SK-N-SH treated with all-trans-retinoic acid at 6 μM for 48 hours (cell line): ENCODE results near the gene DPCD.

Experiments used
- ATAC-seq: fragments of 200-7000 bp; cut with Tn5 transposase; 3 replicates; pipeline ENCODE4 v1.9.1; 2020; ENCODE audit warnings: mild to moderate bottlenecking, moderate library complexity
- BACH2 ChIP-seq: fragments of 250-450 bp; sonication (Bioruptor Pico); IDR thresholded peaks from 2 replicates; pipeline ENCODE4 v1.9.0; 2021; ENCODE audit warnings: mild to moderate bottlenecking, borderline replicate concordance
- CSDC2 ChIP-seq: fragments of 250-450 bp; sonication (Bioruptor Pico); IDR thresholded peaks from 2 replicates; pipeline ENCODE4 v1.5.0; 2020; ENCODE audit warnings: mild to moderate bottlenecking, moderate library complexity
- ESRRG ChIP-seq: fragments of 250-450 bp; sonication (Bioruptor Pico); IDR thresholded peaks from 2 replicates; pipeline ENCODE4 v1.6.1; 2021; ENCODE audit warnings: mild to moderate bottlenecking
- GLIS3 ChIP-seq: fragments of 250-450 bp; sonication (Bioruptor Pico); IDR thresholded peaks from 2 replicates; pipeline ENCODE4 v1.5.0; 2020; ENCODE audit warnings: mild to moderate bottlenecking, moderate library complexity
- ISL1 ChIP-seq: fragments of 250-450 bp; sonication (Bioruptor Pico); IDR thresholded peaks from 2 replicates; pipeline ENCODE4 v2.1.2; 2022; ENCODE audit warnings: mild to moderate bottlenecking, moderate library complexity
- OSR1 ChIP-seq: fragments of 250-450 bp; sonication (Bioruptor Pico); IDR thresholded peaks from 2 replicates; pipeline ENCODE4 v1.8.0; 2022; ENCODE audit warnings: moderate library complexity, mild to moderate bottlenecking, inconsistent platforms
- PPARA ChIP-seq: fragments of 250-450 bp; sonication (Bioruptor Pico); IDR thresholded peaks from 2 replicates; pipeline ENCODE4 v1.5.0; 2020; ENCODE audit warnings: mild to moderate bottlenecking, borderline replicate concordance
- RARB ChIP-seq: fragments of 250-450 bp; sonication (Bioruptor Pico); IDR thresholded peaks from 2 replicates; pipeline ENCODE4 v1.8.0; 2021; ENCODE audit warnings: mild to moderate bottlenecking, moderate library complexity
- SNAI2 ChIP-seq: fragments of 250-450 bp; sonication (Bioruptor Pico); IDR thresholded peaks from 2 replicates; pipeline ENCODE4 v1.5.0; 2020; ENCODE audit warnings: mild to moderate bottlenecking, moderate library complexity
- TCF4 ChIP-seq: fragments of 250-450 bp; sonication (Bioruptor Pico); IDR thresholded peaks from 2 replicates; pipeline ENCODE4 v1.8.0; 2021; ENCODE audit warnings: mild to moderate bottlenecking, moderate library complexity, borderline replicate concordance
- TOX ChIP-seq: fragments of 250-450 bp; sonication (Bioruptor Pico); IDR thresholded peaks from 2 replicates; pipeline ENCODE4 v1.8.0; 2021; ENCODE audit warnings: mild to moderate bottlenecking, moderate library complexity, borderline replicate concordance
- ZC3H10 ChIP-seq: fragments of 250-450 bp; sonication (Bioruptor Pico); IDR thresholded peaks from 2 replicates; pipeline ENCODE4 v1.5.1; 2021; ENCODE audit warnings: mild to moderate bottlenecking, moderate library complexity
- ZFP3 ChIP-seq: fragments of 250-450 bp; sonication (Bioruptor Pico); IDR thresholded peaks from 2 replicates; pipeline ENCODE4 v1.5.0; 2020; ENCODE audit warnings: mild to moderate bottlenecking, moderate library complexity
- ZFP30 ChIP-seq: fragments of 450-650 bp; formaldehyde crosslinking; IDR thresholded peaks from 2 replicates; pipeline ENCODE4 v1.5.0; 2022; ENCODE audit warnings: mild to moderate bottlenecking, moderate library complexity
- ZNF565 ChIP-seq: fragments of 450-650 bp; formaldehyde crosslinking; conservative IDR thresholded peaks from 2 replicates; pipeline ENCODE4 v1.5.0; 2020; ENCODE audit warnings: low read depth, mild to moderate bottlenecking, moderate library complexity
- ZNF70 ChIP-seq: fragments of 450-650 bp; formaldehyde crosslinking; IDR thresholded peaks from 2 replicates; pipeline ENCODE4 v1.5.0; 2020; ENCODE audit warnings: mild to moderate bottlenecking, moderate library complexity
- ZNF8 ChIP-seq: fragments of 450-650 bp; formaldehyde crosslinking; IDR thresholded peaks from 2 replicates; pipeline ENCODE4 v1.5.0; 2020; ENCODE audit warnings: mild to moderate bottlenecking, moderate library complexity
- TF ChIP-seq, protein P1 (sequence below): fragments of 250-450 bp; sonication (Bioruptor Pico); IDR thresholded peaks from 2 replicates; pipeline ENCODE4 v1.8.0; 2020; ENCODE audit warnings: mild to moderate bottlenecking, moderate library complexity, borderline replicate concordance
- TF ChIP-seq, protein P2 (sequence below): fragments of 250-450 bp; sonication (Bioruptor Pico); IDR thresholded peaks from 2 replicates; pipeline ENCODE4 v1.8.0; 2021; ENCODE audit warnings: low read depth, mild to moderate bottlenecking, moderate library complexity, borderline replicate concordance
- TF ChIP-seq, protein P3 (sequence below): fragments of 250-450 bp; sonication (Bioruptor Pico); IDR thresholded peaks from 2 replicates; pipeline ENCODE4 v1.5.1; 2021; ENCODE audit warnings: mild to moderate bottlenecking, moderate library complexity

The DPCD gene

DNA sequence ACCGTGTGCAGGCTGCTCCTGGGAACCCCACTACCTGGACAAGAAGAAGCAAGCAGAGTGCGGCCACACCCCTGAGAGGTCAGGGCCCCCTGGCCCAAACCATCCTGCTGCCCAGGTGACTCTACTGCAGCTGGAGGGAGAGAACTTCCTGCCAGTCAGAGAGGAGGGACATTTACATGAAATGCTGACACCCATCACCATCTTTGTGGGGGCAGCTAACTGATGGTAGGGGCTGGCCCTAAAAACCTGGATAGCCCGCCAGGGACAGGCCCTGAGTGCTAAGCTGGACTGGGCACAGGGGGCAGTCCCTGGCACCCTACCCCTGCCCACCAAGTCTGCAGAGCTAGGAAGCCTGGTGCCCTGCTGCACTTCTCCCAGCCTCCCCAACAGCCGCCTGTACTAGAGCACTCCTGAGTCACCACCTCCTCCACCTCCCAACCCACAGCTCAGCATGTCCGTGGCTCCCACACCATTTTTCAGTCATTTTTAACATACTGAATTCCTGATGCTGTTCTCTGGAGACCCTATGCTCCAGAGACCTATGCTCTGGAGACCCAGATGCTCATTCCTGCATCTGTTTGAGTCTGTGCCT, 27.5 kb downstream of the DPCD start:
- TF ChIP-seq OSR1 (CRISPR knock-in tag) = no peak
- TF ChIP-seq, protein P1, sequence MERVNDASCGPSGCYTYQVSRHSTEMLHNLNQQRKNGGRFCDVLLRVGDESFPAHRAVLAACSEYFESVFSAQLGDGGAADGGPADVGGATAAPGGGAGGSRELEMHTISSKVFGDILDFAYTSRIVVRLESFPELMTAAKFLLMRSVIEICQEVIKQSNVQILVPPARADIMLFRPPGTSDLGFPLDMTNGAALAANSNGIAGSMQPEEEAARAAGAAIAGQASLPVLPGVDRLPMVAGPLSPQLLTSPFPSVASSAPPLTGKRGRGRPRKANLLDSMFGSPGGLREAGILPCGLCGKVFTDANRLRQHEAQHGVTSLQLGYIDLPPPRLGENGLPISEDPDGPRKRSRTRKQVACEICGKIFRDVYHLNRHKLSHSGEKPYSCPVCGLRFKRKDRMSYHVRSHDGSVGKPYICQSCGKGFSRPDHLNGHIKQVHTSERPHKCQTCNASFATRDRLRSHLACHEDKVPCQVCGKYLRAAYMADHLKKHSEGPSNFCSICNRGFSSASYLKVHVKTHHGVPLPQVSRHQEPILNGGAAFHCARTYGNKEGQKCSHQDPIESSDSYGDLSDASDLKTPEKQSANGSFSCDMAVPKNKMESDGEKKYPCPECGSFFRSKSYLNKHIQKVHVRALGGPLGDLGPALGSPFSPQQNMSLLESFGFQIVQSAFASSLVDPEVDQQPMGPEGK (CRISPR knock-in tag) = no peak
- TF ChIP-seq, all 23 proteins: peak for 0
- no peak for ATAC-seq

DNA sequence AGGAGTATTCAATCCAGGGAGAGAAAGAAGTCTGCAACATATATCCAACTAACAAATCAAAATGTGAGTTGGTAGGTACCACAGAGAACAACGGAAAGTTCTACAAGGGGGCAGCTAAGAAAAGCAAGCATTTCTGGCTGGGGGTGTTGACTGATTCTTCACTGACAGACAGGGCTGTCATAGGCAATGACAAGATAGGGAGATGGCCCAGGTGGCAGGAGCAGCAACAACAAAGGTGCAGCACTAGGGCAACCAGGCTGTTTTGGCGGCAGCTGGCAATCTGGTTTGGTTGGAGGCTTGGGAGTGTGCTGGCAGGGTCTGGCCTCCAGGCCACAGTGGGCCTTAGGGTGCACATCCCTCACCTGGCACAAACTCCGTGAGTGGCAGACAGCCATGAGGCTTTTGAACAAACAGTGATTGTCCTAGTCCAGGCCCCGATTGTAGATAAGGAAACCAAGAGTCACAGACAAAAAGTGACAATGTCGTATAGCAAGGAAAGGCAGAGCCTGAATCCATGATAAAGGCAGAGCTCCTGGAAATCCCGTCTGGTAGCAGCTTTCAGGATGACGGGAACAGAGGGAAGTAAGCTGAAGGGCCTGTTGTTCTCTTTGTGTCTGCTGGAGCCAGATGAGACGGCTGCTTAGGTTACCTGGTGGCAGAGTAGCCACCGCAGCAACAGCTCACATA, 28.4 kb downstream of the DPCD start:
- no peak for ATAC-seq
- TF ChIP-seq RARB (CRISPR knock-in tag) (no peak), ZNF8 (CRISPR knock-in tag) (no peak), TCF4 (no peak), CSDC2 (CRISPR knock-in tag) (no peak), ESRRG (CRISPR knock-in tag) (no peak), PPARA (no peak), SNAI2 (CRISPR knock-in tag) (no peak)
- TF ChIP-seq, all 23 proteins: peak for 0

DNA sequence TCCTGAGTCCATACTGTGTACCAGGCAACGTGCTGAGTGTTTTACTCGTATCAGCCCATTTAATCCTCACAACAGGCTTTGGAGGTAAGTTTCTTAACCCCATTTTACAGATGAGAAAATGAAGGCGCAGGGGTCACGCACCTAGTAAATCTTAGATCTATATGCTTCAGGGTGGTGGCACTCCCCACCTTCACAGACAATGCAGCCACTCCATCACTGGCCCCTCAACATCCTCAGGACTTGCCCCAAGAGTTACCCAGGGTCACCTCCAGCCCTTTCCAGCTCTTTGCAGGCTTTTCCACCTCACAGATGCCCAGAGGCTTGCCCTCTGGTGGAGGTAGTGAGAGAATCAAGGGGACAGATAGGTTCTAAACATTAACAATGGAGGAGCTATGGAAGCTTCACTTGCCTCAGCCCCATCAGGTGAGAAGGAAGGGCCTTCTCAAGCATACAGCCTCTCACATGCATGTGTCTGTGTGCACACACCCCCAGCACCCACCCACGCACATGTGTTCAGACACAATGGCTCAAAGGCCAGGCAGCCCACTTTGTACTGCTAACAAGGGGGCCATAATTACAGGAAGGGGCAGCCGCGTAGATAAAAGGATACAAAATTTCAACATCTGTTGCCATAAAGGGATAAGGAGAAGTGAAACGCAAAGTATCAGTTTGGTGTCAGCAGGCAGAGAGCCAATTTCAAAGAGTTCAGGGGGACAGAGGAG, 29.1 kb downstream of the DPCD start:
- no peak for TF ChIP-seq PPARA
- no peak for TF ChIP-seq ESRRG (CRISPR knock-in tag)
- TF ChIP-seq ZFP3 = no peak
- no peak; the same call in 2 of the 3 replicates for ATAC-seq

DNA sequence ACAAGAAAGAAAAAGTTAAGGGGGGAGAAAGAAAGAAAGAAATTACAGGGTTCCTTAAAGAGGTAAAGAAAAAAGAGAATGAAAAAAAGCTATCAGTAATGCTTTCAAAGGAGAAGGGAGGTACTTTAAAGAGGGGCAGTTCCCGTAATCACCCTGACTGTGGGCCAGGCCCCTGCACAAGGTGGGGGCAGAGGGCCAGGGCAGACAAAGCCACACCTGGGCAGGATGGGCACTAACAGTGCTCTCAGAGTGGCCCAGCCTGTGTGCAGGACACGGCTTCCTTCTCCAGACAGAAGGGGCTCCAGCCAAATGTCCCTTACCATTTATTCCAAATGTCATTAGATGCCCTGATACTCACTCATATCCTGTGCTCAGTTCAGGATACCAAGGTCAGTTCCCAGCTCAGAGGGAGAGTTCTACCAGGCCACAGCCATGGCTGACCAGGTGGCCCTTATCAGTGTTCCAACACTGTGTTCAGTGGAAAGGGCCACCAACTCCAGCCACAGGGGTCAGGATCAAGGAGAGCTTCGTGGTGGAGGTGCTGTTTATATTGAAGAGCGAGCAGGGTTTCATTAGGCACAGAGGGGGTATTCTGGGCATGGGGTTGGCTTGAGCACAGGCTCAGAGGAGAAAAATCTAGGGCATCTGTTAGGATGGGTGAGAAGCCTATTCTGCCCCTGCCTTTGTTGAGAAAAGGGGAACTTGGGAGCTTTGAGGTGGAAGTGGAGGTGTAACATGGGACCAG, 29.9 kb downstream of the DPCD start:
- ATAC-seq = no peak
- TF ChIP-seq ESRRG (CRISPR knock-in tag) (no peak), RARB (CRISPR knock-in tag) (no peak), OSR1 (CRISPR knock-in tag) (no peak), ZFP30 (CRISPR knock-in tag) (no peak), ZFP3 (no peak), SNAI2 (CRISPR knock-in tag) (no peak), ZNF70 (CRISPR knock-in tag) (no peak), TOX (CRISPR knock-in tag) (no peak), ZC3H10 (CRISPR knock-in tag) (no peak), PPARA (no peak)
- TF ChIP-seq, protein P2, sequence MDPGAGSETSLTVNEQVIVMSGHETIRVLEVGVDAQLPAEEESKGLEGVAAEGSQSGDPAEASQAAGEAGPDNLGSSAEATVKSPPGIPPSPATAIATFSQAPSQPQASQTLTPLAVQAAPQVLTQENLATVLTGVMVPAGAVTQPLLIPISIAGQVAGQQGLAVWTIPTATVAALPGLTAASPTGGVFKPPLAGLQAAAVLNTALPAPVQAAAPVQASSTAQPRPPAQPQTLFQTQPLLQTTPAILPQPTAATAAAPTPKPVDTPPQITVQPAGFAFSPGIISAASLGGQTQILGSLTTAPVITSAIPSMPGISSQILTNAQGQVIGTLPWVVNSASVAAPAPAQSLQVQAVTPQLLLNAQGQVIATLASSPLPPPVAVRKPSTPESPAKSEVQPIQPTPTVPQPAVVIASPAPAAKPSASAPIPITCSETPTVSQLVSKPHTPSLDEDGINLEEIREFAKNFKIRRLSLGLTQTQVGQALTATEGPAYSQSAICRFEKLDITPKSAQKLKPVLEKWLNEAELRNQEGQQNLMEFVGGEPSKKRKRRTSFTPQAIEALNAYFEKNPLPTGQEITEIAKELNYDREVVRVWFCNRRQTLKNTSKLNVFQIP (CRISPR knock-in tag) = no peak
- TF ChIP-seq, protein P3, sequence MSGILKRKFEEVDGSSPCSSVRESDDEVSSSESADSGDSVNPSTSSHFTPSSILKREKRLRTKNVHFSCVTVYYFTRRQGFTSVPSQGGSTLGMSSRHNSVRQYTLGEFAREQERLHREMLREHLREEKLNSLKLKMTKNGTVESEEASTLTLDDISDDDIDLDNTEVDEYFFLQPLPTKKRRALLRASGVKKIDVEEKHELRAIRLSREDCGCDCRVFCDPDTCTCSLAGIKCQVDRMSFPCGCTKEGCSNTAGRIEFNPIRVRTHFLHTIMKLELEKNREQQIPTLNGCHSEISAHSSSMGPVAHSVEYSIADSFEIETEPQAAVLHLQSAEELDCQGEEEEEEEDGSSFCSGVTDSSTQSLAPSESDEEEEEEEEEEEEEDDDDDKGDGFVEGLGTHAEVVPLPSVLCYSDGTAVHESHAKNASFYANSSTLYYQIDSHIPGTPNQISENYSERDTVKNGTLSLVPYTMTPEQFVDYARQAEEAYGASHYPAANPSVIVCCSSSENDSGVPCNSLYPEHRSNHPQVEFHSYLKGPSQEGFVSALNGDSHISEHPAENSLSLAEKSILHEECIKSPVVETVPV (CRISPR knock-in tag) = no peak

DNA sequence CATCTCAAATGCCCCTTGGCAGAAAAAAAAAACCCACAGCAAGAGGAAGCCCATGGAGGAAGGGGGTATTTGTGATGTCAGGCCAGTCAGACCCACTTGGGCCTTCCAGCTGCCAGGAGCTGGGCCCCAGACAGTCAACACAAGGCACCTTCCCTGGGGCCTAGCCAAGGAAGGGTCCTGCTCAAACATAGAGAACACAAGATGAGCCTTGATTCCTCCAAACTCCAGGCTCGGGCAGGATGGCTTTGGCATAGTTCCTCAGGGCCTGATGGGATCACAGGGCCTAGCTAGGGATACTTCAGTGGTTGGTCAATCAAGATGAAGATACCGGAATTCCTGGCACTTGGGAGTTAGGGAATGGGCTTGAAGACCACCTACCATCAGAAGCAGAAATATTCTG, 30.8 kb downstream of the DPCD start:
- no peak for TF ChIP-seq ZFP30 (CRISPR knock-in tag)
- TF ChIP-seq GLIS3 (CRISPR knock-in tag) = no peak
- TF ChIP-seq, protein P1 (CRISPR knock-in tag) = no peak
- no peak for TF ChIP-seq PPARA
- TF ChIP-seq ESRRG (CRISPR knock-in tag) = no peak
- TF ChIP-seq BACH2 (CRISPR knock-in tag) = no peak
- TF ChIP-seq ZC3H10 (CRISPR knock-in tag) = no peak
- TF ChIP-seq ZNF70 (CRISPR knock-in tag) = no peak
- no peak for TF ChIP-seq RARB (CRISPR knock-in tag)
- TF ChIP-seq ZNF8 (CRISPR knock-in tag) = no peak
- no peak for TF ChIP-seq ZFP3
- TF ChIP-seq TCF4 = no peak
- no peak for TF ChIP-seq ZNF565
- TF ChIP-seq ISL1 (CRISPR knock-in tag) = no peak
- TF ChIP-seq, protein P2 (CRISPR knock-in tag) = no peak
- no peak for TF ChIP-seq CSDC2 (CRISPR knock-in tag)
- TF ChIP-seq OSR1 (CRISPR knock-in tag) = no peak
- TF ChIP-seq, all 23 proteins: peak for 0
- no peak for ATAC-seq
